ENCODE data around the gene DDN.

DDN gene

DNA sequence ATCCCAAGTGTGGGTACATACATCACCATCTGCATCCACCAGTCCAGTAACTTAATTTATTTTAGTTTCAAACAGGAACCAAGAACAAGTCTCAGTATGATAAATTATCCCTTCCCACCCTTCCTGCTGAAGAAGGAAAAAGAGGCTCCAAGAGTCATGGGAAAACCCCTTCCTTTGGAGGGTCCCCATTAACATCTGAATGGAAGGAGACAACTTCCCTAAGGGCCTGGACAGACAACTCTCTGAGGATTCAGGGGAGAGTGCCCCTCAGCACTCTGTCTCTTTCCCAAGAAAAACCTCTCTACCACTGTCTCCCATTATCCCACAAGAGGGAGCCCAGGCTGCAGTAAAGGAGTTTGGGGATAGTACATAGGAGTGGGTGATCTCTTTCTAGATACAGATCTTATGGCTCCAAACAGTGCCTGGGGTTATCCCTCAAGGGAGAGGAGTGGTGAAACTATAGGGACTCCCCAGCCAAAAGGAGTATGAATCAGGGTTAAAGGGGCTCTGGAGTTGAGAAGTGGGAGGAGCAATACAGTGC is 33.8 kb downstream of the DDN start:
- no peak overlapping the region for H3K4me3 ChIP-seq (replicated peaks; ENCODE audit: insufficient read depth, low read length)
- DNase-seq (ENCODE audit: low read depth in 1 of 2, low spot score in 1 of 2): no peak
- peaks cover 10% of the 10 kb centered on the region for H3K27me3 ChIP-seq (ENCODE audit: insufficient read depth, poor library complexity, severe bottlenecking)

DNA sequence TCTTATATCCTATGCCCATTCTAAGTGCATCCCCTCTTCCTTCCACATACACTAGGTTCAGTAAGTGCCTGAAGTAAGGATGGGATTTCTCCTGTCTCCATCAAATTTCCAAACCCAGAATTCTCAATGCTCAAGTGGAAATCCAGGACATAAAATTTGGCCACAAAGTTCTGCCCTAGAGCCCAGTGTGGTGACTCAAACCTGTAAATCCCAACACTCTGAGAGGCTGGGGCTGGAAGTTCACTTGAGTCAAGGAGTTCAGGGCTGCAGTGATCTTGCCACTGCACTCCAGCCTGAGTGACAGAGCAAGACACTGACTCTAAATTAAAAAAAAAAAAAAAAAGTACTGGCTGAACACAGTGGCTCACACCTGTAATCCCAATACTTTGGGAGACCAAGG is 37.4 kb downstream of the DDN start:
- DNase-seq (ENCODE audit: low read depth in 1 of 2, low spot score in 1 of 2): no peak

More for the DNA sequence above, 33.8 kb downstream of the DDN start:
- H3K27ac ChIP-seq (replicated peaks): no peak overlapping the region
- no peak for TF ChIP-seq SPI1 (IDR thresholded peaks at IDR 0.05; ENCODE audit: borderline replicate concordance, low read depth)
- TF ChIP-seq POLR2AphosphoS5 (IDR thresholded peaks at IDR 0.05; ENCODE audit: low read depth): no peak

DNA sequence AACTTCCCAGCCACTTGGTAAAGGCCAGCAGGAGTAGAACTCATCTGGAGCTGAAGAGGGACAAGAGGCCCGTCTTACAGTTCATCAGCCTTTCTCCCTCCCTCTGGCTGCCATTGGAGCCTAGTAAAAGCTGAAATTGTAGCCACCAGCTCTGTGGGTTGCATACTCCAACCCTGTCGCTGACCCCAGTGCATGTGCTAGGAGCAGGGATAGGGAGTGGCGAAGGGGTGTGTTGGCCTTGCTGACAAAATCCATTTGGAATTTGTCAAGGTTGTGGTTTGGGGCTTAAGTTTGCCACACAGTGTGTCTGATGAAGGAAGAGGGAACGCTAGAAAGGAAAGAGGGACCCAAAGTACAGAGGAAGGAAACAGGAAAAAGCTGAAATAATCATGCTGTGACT is 37.8 kb downstream of the DDN start:
- Histone ChIP-seq H3K27me3 (ENCODE audit: insufficient read depth, poor library complexity, severe bottlenecking) (no peaks in the 10 kb centered on the region), H3K4me3 (replicated peaks; ENCODE audit: insufficient read depth, low read length) (no peak overlapping the region), H3K27ac (replicated peaks) (no peak overlapping the region)
- TF ChIP-seq, protein P1, sequence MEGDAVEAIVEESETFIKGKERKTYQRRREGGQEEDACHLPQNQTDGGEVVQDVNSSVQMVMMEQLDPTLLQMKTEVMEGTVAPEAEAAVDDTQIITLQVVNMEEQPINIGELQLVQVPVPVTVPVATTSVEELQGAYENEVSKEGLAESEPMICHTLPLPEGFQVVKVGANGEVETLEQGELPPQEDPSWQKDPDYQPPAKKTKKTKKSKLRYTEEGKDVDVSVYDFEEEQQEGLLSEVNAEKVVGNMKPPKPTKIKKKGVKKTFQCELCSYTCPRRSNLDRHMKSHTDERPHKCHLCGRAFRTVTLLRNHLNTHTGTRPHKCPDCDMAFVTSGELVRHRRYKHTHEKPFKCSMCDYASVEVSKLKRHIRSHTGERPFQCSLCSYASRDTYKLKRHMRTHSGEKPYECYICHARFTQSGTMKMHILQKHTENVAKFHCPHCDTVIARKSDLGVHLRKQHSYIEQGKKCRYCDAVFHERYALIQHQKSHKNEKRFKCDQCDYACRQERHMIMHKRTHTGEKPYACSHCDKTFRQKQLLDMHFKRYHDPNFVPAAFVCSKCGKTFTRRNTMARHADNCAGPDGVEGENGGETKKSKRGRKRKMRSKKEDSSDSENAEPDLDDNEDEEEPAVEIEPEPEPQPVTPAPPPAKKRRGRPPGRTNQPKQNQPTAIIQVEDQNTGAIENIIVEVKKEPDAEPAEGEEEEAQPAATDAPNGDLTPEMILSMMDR (IDR thresholded peaks at IDR 0.05; ENCODE audit: insufficient read depth, low read length): no peak
- TF ChIP-seq SPI1 (IDR thresholded peaks at IDR 0.05; ENCODE audit: borderline replicate concordance, low read depth): no peak
- TF ChIP-seq, protein P2, sequence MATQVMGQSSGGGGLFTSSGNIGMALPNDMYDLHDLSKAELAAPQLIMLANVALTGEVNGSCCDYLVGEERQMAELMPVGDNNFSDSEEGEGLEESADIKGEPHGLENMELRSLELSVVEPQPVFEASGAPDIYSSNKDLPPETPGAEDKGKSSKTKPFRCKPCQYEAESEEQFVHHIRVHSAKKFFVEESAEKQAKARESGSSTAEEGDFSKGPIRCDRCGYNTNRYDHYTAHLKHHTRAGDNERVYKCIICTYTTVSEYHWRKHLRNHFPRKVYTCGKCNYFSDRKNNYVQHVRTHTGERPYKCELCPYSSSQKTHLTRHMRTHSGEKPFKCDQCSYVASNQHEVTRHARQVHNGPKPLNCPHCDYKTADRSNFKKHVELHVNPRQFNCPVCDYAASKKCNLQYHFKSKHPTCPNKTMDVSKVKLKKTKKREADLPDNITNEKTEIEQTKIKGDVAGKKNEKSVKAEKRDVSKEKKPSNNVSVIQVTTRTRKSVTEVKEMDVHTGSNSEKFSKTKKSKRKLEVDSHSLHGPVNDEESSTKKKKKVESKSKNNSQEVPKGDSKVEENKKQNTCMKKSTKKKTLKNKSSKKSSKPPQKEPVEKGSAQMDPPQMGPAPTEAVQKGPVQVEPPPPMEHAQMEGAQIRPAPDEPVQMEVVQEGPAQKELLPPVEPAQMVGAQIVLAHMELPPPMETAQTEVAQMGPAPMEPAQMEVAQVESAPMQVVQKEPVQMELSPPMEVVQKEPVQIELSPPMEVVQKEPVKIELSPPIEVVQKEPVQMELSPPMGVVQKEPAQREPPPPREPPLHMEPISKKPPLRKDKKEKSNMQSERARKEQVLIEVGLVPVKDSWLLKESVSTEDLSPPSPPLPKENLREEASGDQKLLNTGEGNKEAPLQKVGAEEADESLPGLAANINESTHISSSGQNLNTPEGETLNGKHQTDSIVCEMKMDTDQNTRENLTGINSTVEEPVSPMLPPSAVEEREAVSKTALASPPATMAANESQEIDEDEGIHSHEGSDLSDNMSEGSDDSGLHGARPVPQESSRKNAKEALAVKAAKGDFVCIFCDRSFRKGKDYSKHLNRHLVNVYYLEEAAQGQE (IDR thresholded peaks at IDR 0.05; ENCODE audit: insufficient replicate concordance, low read depth): no peak
- no peak for TF ChIP-seq GABPA (IDR thresholded peaks at IDR 0.05; ENCODE audit: low read depth)
- TF ChIP-seq POLR2AphosphoS5 (IDR thresholded peaks at IDR 0.05; ENCODE audit: low read depth): no peak
- no peak for DNase-seq (ENCODE audit: low read depth in 1 of 2, low spot score in 1 of 2)

More for the DNA sequence above, 37.4 kb downstream of the DDN start:
- Histone ChIP-seq H3K4me3 (replicated peaks; ENCODE audit: insufficient read depth, low read length) (no peak overlapping the region), H3K27ac (replicated peaks) (no peak overlapping the region), H3K27me3 (ENCODE audit: insufficient read depth, poor library complexity, severe bottlenecking) (no peaks in the 10 kb centered on the region)
- TF ChIP-seq GABPA (IDR thresholded peaks at IDR 0.05; ENCODE audit: low read depth) (no peak), POLR2AphosphoS5 (IDR thresholded peaks at IDR 0.05; ENCODE audit: low read depth) (no peak), SPI1 (IDR thresholded peaks at IDR 0.05; ENCODE audit: borderline replicate concordance, low read depth) (no peak)
- TF ChIP-seq, protein P2 (IDR thresholded peaks at IDR 0.05; ENCODE audit: insufficient replicate concordance, low read depth): no peak
- TF ChIP-seq, protein P1 (IDR thresholded peaks at IDR 0.05; ENCODE audit: insufficient read depth, low read length): no peak

DNA sequence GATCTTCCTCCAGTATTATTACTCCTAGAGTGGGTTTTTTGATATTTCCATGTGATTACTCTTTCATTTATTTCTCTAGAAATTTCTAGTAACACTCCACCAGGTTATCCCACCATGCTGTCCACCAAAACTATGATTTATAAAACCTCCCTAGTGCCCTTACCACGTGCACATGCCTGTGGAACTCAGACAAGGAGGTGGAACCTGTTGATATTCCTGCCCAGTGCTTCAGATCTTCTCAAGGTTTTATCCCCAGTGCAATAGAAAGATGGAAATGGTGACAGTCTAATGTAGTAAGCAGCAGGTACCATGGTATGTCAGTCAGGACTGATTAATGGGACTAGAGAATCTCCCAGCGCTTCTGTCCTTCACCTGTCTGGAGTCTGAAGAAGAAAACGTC is 38.3 kb downstream of the DDN start:
- no peaks in the 10 kb centered on the region for H3K27me3 ChIP-seq (ENCODE audit: insufficient read depth, poor library complexity, severe bottlenecking)
- no peak overlapping the region for H3K4me3 ChIP-seq (replicated peaks; ENCODE audit: insufficient read depth, low read length)
- TF ChIP-seq POLR2AphosphoS5 (IDR thresholded peaks at IDR 0.05; ENCODE audit: low read depth) (no peak), SPI1 (IDR thresholded peaks at IDR 0.05; ENCODE audit: borderline replicate concordance, low read depth) (no peak), GABPA (IDR thresholded peaks at IDR 0.05; ENCODE audit: low read depth) (no peak)
- TF ChIP-seq, protein P1 (IDR thresholded peaks at IDR 0.05; ENCODE audit: insufficient read depth, low read length): no peak
- TF ChIP-seq, protein P2 (IDR thresholded peaks at IDR 0.05; ENCODE audit: insufficient replicate concordance, low read depth): no peak
- no peak for DNase-seq (ENCODE audit: low read depth in 1 of 2, low spot score in 1 of 2)
- no peak overlapping the region for H3K27ac ChIP-seq (replicated peaks)
